Activated CD8-positive, alpha-beta memory T cell treated with anti-CD3 and anti-CD28 coated beads for 36 hours (primary cell): ENCODE results near the gene FKBP2. TPM values are rescaled to one million over a fixed set of nuclear protein-coding genes. Genes with fewer than 3 reads are reported as not detected.

ENCODE experiments used
- CTCF ChIA-PET: fragments of 350-600 bp; sonication (Branson Sonifier 250); formaldehyde crosslinking; loops from one replicate; lab custom pipeline; 2021; ENCODE audit warnings: antibody characterized with exemption; lab: Charles Lee
- POLR2A ChIA-PET: fragments of 350-600 bp; sonication (Branson Sonifier 250); formaldehyde crosslinking; loops from one replicate; lab custom pipeline; 2021; ENCODE audit warnings: antibody characterized with exemption; lab: Charles Lee
- total RNA-seq, 2 experiments: library from RNA; stranded (reverse); gene quantifications; one replicate each; pipeline ENCODE4 v1.2.3, GENCODE V29; 2021

Gene FKBP2
- total RNA-seq, 2 experiments from 2014 or later, result 26.8 to 28.5 TPM

DNA sequence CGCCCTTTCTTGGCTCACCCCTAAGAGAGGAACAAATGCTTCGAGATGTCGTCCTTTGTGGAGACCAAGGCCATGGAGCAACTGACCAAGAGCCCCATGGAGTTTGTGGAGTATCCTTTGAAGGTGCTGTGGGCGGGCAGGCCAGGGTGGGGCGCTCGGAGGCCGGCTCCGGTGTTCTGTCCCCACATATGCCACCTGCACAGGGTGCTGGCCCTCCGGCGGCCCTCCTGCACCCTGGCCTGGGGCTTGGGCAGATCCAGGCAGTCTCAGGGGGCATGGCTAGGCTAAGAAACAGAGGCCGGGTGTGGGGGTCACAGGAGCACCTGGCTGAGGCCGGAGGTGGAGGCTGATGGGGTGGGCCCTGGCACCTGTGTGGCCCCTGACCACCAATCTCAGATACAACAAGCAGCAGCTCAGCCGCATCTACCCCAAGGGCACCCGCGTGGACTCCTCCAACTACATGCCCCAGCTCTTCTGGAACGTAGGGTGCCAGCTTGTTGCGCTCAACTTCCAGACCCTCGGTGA lies 20.7 kb downstream of the FKBP2 start:
- ChIA-PET CTCF (interaction anchor here (1.0 to 1.2 kb wide), 2 partner anchors 10 to 15 kb away, joined by 4 read pairs; partner anchors contain the start of gene PPP1R14B), POLR2A (interaction anchor here (1.0 kb wide), 1 partner anchor 43 kb away, joined by 4 read pairs; no protein-coding TSS in a partner anchor)

DNA sequence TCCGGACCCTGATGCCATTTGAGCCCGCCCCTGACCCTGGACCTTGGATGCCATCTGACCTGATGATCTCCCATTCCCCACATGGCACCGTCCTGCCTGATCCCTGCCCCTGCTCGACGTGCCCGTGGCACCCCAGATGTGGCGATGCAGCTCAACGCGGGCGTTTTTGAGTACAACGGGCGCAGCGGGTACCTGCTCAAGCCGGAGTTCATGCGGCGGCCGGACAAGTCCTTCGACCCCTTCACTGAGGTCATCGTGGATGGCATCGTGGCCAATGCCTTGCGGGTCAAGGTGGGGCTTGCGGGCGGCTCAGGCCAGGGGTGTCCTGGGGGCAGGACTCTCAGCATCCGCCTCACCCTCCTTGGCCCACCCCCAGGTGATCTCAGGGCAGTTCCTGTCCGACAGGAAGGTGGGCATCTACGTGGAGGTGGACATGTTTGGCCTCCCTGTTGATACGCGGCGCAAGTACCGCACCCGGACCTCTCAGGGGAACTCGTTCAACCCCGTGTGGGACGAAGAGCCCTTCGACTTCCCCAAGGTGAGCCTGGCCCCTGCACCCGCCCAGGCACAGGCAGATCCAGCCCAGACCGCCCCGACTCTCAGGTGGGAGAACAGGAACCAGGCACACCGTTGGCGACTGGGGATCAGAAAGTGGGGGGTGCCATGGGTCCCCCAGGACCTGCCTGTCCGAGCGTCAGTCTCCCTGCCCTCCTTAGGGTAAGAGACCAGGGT lies 21.5 kb downstream of the FKBP2 start:
- CTCF ChIA-PET, result interaction anchor here (1.2 to 3.4 kb wide), 2 partner anchors 12 to 16 kb away, joined by 4 to 16 read pairs; partner anchors contain the start of genes PLCB3 and PPP1R14B
- POLR2A ChIA-PET, result interaction anchor here (0.5 kb wide), 1 partner anchor 17 kb away, joined by 5 read pairs; no protein-coding TSS in a partner anchor

DNA sequence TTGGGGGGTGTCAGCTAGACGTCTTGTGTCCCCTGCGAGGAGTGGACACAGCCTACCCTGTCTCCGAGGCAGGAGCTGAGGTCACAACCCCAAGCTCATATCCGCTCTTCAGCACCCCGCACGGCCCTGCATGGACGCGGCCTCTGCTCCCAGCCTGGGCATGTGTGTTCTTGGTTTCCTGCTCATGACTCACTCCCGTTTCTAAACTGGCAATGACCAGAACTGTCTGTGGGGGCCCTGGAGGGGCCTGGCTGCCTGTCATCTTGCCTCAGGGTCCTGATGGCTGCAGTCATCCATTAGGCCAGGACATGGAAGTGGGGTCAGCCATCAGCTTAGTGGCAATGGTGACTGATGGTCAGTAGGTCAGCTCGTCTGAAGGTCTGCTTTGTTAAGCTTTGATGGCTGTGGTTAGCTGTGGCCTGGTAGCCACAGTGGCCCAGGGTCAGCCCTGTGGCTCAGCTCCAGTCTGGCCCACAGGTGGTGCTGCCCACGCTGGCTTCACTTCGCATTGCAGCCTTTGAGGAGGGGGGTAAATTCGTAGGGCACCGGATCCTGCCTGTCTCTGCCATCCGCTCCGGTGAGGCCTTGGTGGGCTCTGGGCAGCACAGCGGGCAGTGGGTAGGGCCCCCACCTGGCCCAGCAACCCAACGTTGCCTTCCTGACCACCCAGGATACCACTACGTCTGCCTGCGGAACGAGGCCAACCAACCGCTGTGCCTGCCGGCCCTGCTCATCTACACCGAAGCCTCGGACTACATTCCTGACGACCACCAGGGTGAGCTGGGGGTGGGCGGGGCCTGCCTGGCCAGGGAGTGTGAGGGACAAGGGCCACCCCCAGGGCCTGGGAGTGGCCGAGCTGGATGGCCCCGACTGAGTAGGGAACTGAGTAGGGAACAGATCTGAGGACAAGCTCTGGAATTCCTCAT lies 22.4 kb downstream of the FKBP2 start:
- ChIA-PET CTCF (interaction anchor here (1.1 to 3.4 kb wide), 2 partner anchors 13 to 30 kb away, joined by 3 to 16 read pairs; partner anchors contain the start of gene PLCB3), POLR2A (interaction anchor here (0.5 kb wide), 1 partner anchor 18 kb away, joined by 5 read pairs; no protein-coding TSS in a partner anchor)

- ChIA-PET CTCF (interaction anchor here (1.0 to 3.4 kb wide), 4 partner anchors 13 to 40 kb away, joined by 3 to 16 read pairs (median 4); partner anchors contain the start of gene PLCB3), POLR2A (no interaction called here)
These were observed 23.0 kb downstream of the FKBP2 start for GRCh38 chr11:64263947-64264317.

DNA sequence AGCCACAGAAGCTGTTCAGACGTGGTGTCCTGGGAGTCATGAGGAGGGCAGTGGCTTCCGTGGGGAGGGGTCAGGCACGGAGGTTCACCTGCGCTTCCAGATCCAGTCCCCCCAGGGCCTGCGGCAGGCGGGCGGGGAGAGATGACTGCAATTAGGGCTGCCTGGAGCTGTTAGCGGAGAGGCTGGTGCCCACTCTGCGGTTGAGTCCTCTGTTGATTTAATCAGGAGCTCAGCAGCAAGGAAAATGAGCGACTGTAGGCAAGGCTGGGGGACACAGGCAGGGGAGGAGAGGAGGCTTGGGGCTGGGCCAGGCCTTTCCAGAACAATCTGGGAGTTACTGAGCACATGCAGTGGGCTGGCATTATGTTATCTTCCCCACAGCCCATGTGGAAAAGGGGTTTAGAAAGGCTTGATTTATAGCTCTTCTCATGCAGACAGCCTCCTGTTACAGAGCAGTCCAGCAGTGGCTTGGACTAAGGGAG lies 23.5 kb downstream of the FKBP2 start:
- CTCF ChIA-PET, result interaction anchor here (1.0 to 3.4 kb wide), 4 partner anchors 14 to 40 kb away, joined by 3 to 16 read pairs (median 4); partner anchors contain the start of gene PLCB3
- POLR2A ChIA-PET, result interaction anchor here (0.5 kb wide), 1 partner anchor 11 kb away, joined by 7 read pairs; no protein-coding TSS in a partner anchor

DNA sequence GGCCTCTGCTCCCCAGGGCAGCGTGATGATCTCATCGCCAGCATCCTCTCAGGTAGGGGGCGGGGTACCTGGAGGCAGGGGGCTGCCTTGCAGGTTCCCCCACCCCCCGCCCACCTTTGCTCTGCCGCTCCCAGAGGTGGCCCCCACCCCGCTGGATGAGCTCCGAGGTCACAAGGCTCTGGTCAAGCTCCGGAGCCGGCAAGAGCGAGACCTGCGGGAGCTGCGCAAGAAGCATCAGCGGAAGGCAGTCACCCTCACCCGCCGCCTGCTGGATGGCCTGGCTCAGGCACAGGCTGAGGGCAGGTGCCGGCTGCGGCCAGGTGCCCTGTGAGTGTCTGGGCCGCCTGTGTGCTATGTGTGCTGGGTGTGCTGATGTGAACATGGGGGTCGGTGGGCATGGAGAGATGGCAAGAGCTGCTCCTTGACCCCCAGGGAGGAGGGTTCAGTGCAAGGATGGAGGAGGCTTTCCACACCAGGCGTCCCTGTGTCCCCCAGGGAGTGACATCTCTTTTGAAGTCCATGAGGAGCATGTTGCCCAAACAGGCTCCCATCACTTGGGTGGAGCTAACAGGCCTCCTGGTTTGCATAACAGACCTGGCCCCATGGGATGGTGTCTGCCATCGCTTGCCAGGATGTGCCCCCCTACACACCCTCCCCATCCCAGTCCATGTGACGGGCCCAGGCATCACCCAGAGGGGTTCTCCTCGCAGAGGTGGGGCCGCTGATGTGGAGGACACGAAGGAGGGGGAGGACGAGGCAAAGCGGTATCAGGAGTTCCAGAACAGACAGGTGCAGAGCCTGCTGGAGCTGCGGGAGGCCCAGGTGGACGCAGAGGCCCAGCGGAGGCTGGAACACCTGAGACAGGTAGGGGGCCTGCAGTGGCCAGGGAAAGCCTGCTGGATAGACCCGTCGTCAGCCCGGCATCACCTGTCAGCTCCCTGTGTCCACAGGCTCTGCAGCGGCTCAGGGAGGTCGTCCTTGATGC lies 24.6 kb downstream of the FKBP2 start:
- CTCF ChIA-PET, result interaction anchor here (1.0 to 3.4 kb wide), 3 partner anchors 15 to 39 kb away, joined by 3 to 16 read pairs (median 4); partner anchors contain the start of gene PLCB3
- POLR2A ChIA-PET, result interaction anchor here (0.5 to 0.6 kb wide), 2 partner anchors 10 to 1349 kb away, joined by 3 to 7 read pairs; no protein-coding TSS in a partner anchor

GRCh38 chr11:64266339-64266738 lies 25.4 kb downstream of the FKBP2 start:
- ChIA-PET POLR2A (no interaction called here), CTCF (interaction anchor here (1.1 to 4.1 kb wide), 2 partner anchors 11 to 16 kb away, joined by 3 to 39 read pairs; partner anchors contain the start of gene PLCB3)

- ChIA-PET CTCF (interaction anchor here (0.7 to 4.1 kb wide), 8 partner anchors 10 to 63 kb away, joined by 3 to 39 read pairs (median 4); partner anchors contain the start of genes CATSPERZ, PLCB3, PRDX5 and TRMT112), POLR2A (interaction anchor here (0.7 to 4.3 kb wide), 5 partner anchors 15 to 61 kb away, joined by 3 to 20 read pairs (median 4); partner anchors contain the start of genes FKBP2, NUDT22, PLCB3 and TRPT1)
These were observed 26.5 kb downstream of the FKBP2 start for GRCh38 chr11:64267207-64267945.

GRCh38 chr11:64268025-64268892 lies 27.4 kb downstream of the FKBP2 start:
- POLR2A ChIA-PET, result interaction anchor here (0.5 to 4.3 kb wide), 10 partner anchors 10 to 1492 kb away, joined by 3 to 22 read pairs (median 8); partner anchors contain the start of genes BAD, FERMT3, FKBP2 and GPR137
- CTCF ChIA-PET, result interaction anchor here (0.7 to 4.1 kb wide), 10 partner anchors 11 to 64 kb away, joined by 3 to 39 read pairs (median 5); partner anchors contain the start of genes CATSPERZ, FERMT3, PLCB3 and PPP1R14B

- ChIA-PET CTCF (interaction anchor here (0.6 to 4.1 kb wide), 10 partner anchors 12 to 64 kb away, joined by 3 to 39 read pairs (median 4); partner anchors contain the start of genes CATSPERZ, FERMT3, PLCB3 and PPP1R14B), POLR2A (interaction anchor here (0.5 to 4.3 kb wide), 8 partner anchors 11 to 1493 kb away, joined by 4 to 22 read pairs (median 18); partner anchors contain the start of genes BAD, FERMT3, FKBP2 and GPR137)
These were observed 28.1 kb downstream of the FKBP2 start for GRCh38 chr11:64268893-64269539.

- CTCF ChIA-PET, result interaction anchor here (0.6 to 4.1 kb wide), 9 partner anchors 12 to 63 kb away, joined by 3 to 39 read pairs (median 6); partner anchors contain the start of genes CATSPERZ, ESRRA, FERMT3 and PLCB3
- POLR2A ChIA-PET, result interaction anchor here (1.2 to 4.3 kb wide), 8 partner anchors 12 to 63 kb away, joined by 4 to 22 read pairs (median 18); partner anchors contain the start of genes BAD, ESRRA, FERMT3 and FKBP2
These were observed 28.8 kb downstream of the FKBP2 start for GRCh38 chr11:64269540-64270220.

GRCh38 chr11:64275031-64275800 lies 34.3 kb downstream of the FKBP2 start:
- ChIA-PET CTCF (interaction anchor here (1.1 to 2.5 kb wide), 2 partner anchors 14 to 26 kb away, joined by 4 to 9 read pairs; no protein-coding TSS in a partner anchor), POLR2A (interaction anchor here (0.7 kb wide), 1 partner anchor 10 kb away, joined by 7 read pairs; no protein-coding TSS in a partner anchor)

GRCh38 chr11:64275841-64276240 lies 34.9 kb downstream of the FKBP2 start:
- CTCF ChIA-PET, result interaction anchor here (1.1 to 2.5 kb wide), 2 partner anchors 14 to 25 kb away, joined by 4 to 9 read pairs; no protein-coding TSS in a partner anchor
- POLR2A ChIA-PET, result no interaction called here
